ENCODE measurements around the gene CCND1.

The CCND1 gene

GRCh38 chr11:69656536-69657455, 15.8 kb downstream of the CCND1 start:
- WGBS (ENCODE audit: extremely low coverage, insufficient coverage, insufficient read length): no CpG with 5 or more reads among the region's 20 CpGs
- Histone ChIP-seq H3K27me3 (ENCODE audit: insufficient read depth, low read length) (no peaks in the 10 kb centered on the region), H3K14ac (ENCODE audit: low read length) (no peak overlapping the region), H3K79me2 (ENCODE audit: control insufficient read depth, insufficient read depth, low read length, poor library complexity) (no peaks in the 10 kb centered on the region), H2BK12ac (ENCODE audit: low read length) (no peak overlapping the region), H3K4me3 (ENCODE audit: low read depth, low read length) (no peak overlapping the region), H3K4me2 (ENCODE audit: low read length) (no peak overlapping the region), H2BK5ac (ENCODE audit: low read depth, low read length, poor library complexity) (no peak overlapping the region), H3K36me3 (ENCODE audit: control insufficient read depth in 1 of 2, insufficient read depth in 2 of 2, low read length in 2 of 2) (peaks cover 7% of the 10 kb centered on the region in 2 experiments), H4K91ac (ENCODE audit: low read depth, low read length) (no peak overlapping the region), H3K9me3 (ENCODE audit: insufficient read depth, low read depth, low read length) (peaks cover 3% of the 10 kb centered on the region), H4K8ac (ENCODE audit: low read depth, low read length) (no peak overlapping the region), H3K4me1 (ENCODE audit: control insufficient read depth in 1 of 2, insufficient read depth in 2 of 2, low read length in 2 of 2) (peaks cover 14% of the 10 kb centered on the region in 2 experiments), H4K12ac (ENCODE audit: low read depth, low read length) (no peak overlapping the region), H3K27ac (ENCODE audit: low read depth, low read length) (no peak overlapping the region), H3K79me1 (ENCODE audit: low read length) (peaks cover 5% of the 10 kb centered on the region), H2BK120ac (ENCODE audit: insufficient read depth, low read length, poor library complexity) (no peak overlapping the region), H3K18ac (ENCODE audit: low read length) (no peak overlapping the region), H3K23ac (ENCODE audit: low read length) (no peak overlapping the region), H3K9ac (ENCODE audit: low read length) (no peak overlapping the region), H3K4ac (ENCODE audit: low read depth, low read length) (no peak overlapping the region), H2AK5ac (ENCODE audit: low read length) (no peak overlapping the region), H2AFZ (ENCODE audit: insufficient read depth, low read length, poor library complexity) (no peak overlapping the region)
- DNase-seq: no peak

GRCh38 chr11:69657456-69657910, 16.5 kb downstream of the CCND1 start:
- no peak for DNase-seq
- H3K4ac ChIP-seq (ENCODE audit: low read depth, low read length): no peak overlapping the region
- peaks cover 14% of the 10 kb centered on the region in 2 experiments for H3K4me1 ChIP-seq (ENCODE audit: control insufficient read depth in 1 of 2, insufficient read depth in 2 of 2, low read length in 2 of 2)
- H2AK5ac ChIP-seq (ENCODE audit: low read length): no peak overlapping the region
- WGBS (ENCODE audit: extremely low coverage, insufficient coverage, insufficient read length): no CpG with 5 or more reads among the region's 14 CpGs
- H3K27ac ChIP-seq (ENCODE audit: low read depth, low read length): no peak overlapping the region
- H4K91ac ChIP-seq (ENCODE audit: low read depth, low read length): peak overlapping the region; percentile 41
- no peak overlapping the region for H3K4me2 ChIP-seq (ENCODE audit: low read length)
- H3K9me3 ChIP-seq (ENCODE audit: insufficient read depth, low read depth, low read length): peaks cover 3% of the 10 kb centered on the region
- no peak overlapping the region for H3K4me3 ChIP-seq (ENCODE audit: low read depth, low read length)
- H2BK120ac ChIP-seq (ENCODE audit: insufficient read depth, low read length, poor library complexity): no peak overlapping the region
- no peak overlapping the region for H4K12ac ChIP-seq (ENCODE audit: low read depth, low read length)
- peaks cover 2% of the 10 kb centered on the region in 2 experiments for H3K36me3 ChIP-seq (ENCODE audit: control insufficient read depth in 1 of 2, insufficient read depth in 2 of 2, low read length in 2 of 2)
- H3K79me1 ChIP-seq (ENCODE audit: low read length): peaks cover 5% of the 10 kb centered on the region
- peak overlapping the region; percentile 1 for H2BK12ac ChIP-seq (ENCODE audit: low read length)
- H3K79me2 ChIP-seq (ENCODE audit: control insufficient read depth, insufficient read depth, low read length, poor library complexity): no peaks in the 10 kb centered on the region
- no peak overlapping the region for H3K9ac ChIP-seq (ENCODE audit: low read length)
- H2AFZ ChIP-seq (ENCODE audit: insufficient read depth, low read length, poor library complexity): no peak overlapping the region
- no peaks in the 10 kb centered on the region for H3K27me3 ChIP-seq (ENCODE audit: insufficient read depth, low read length)
- no peak overlapping the region for H2BK5ac ChIP-seq (ENCODE audit: low read depth, low read length, poor library complexity)
- H3K23ac ChIP-seq (ENCODE audit: low read length): no peak overlapping the region
- H3K14ac ChIP-seq (ENCODE audit: low read length): peak overlapping the region; percentile 23
- peak overlapping the region; percentile 7 for H3K18ac ChIP-seq (ENCODE audit: low read length)
- peak overlapping the region; percentile 49 for H4K8ac ChIP-seq (ENCODE audit: low read depth, low read length)

- Histone ChIP-seq H3K27me3 (ENCODE audit: insufficient read depth, low read length) (no peaks in the 10 kb centered on the region), H4K8ac (ENCODE audit: low read depth, low read length) (peak overlapping the region; percentile 66), H2BK120ac (ENCODE audit: insufficient read depth, low read length, poor library complexity) (no peak overlapping the region), H3K27ac (ENCODE audit: low read depth, low read length) (peak overlapping the region; percentile 9), H3K4me1 (ENCODE audit: control insufficient read depth in 1 of 2, insufficient read depth in 2 of 2, low read length in 2 of 2) (peaks cover 14% of the 10 kb centered on the region in 2 experiments), H3K4ac (ENCODE audit: low read depth, low read length) (peak overlapping the region; percentile 29), H3K14ac (ENCODE audit: low read length) (peak overlapping the region; percentile 59), H4K91ac (ENCODE audit: low read depth, low read length) (peak overlapping the region; percentile 41), H4K12ac (ENCODE audit: low read depth, low read length) (no peak overlapping the region), H3K4me3 (ENCODE audit: low read depth, low read length) (no peak overlapping the region), H3K36me3 (ENCODE audit: control insufficient read depth in 1 of 2, insufficient read depth in 2 of 2, low read length in 2 of 2) (peaks cover under 1 to 5% of the 10 kb centered on the region in 2 experiments), H3K79me1 (ENCODE audit: low read length) (peaks cover 5% of the 10 kb centered on the region), H3K9me3 (ENCODE audit: insufficient read depth, low read depth, low read length) (peaks cover 3% of the 10 kb centered on the region), H2AFZ (ENCODE audit: insufficient read depth, low read length, poor library complexity) (peak overlapping the region; percentile 10), H3K18ac (ENCODE audit: low read length) (peak overlapping the region; percentile 34), H3K79me2 (ENCODE audit: control insufficient read depth, insufficient read depth, low read length, poor library complexity) (no peaks in the 10 kb centered on the region), H2BK5ac (ENCODE audit: low read depth, low read length, poor library complexity) (no peak overlapping the region), H2AK5ac (ENCODE audit: low read length) (peak overlapping the region; percentile 45), H3K23ac (ENCODE audit: low read length) (no peak overlapping the region), H2BK12ac (ENCODE audit: low read length) (peak overlapping the region; percentile 33), H3K9ac (ENCODE audit: low read length) (no peak overlapping the region), H3K4me2 (ENCODE audit: low read length) (no peak overlapping the region)
- DNase-seq: no peak
- WGBS (ENCODE audit: extremely low coverage, insufficient coverage, insufficient read length): no CpG with 5 or more reads among the region's 27 CpGs
Measured at GRCh38 chr11:69657911-69658625, 17.1 kb downstream of the CCND1 start.

- WGBS (ENCODE audit: extremely low coverage, insufficient coverage, insufficient read length): no CpG with 5 or more reads among the region's 18 CpGs
- Histone ChIP-seq H3K79me1 (ENCODE audit: low read length) (peaks cover 5% of the 10 kb centered on the region), H2BK12ac (ENCODE audit: low read length) (peak overlapping the region; percentile 33), H4K8ac (ENCODE audit: low read depth, low read length) (peak overlapping the region; percentile 66), H3K9me3 (ENCODE audit: insufficient read depth, low read depth, low read length) (peaks cover 3% of the 10 kb centered on the region), H3K4me3 (ENCODE audit: low read depth, low read length) (no peak overlapping the region), H2BK5ac (ENCODE audit: low read depth, low read length, poor library complexity) (no peak overlapping the region), H3K27ac (ENCODE audit: low read depth, low read length) (peak overlapping the region; percentile 9), H3K36me3 (ENCODE audit: control insufficient read depth in 1 of 2, insufficient read depth in 2 of 2, low read length in 2 of 2) (peaks cover 0 to 10% of the 10 kb centered on the region in 2 experiments), H3K14ac (ENCODE audit: low read length) (peak overlapping the region; percentile 59), H3K18ac (ENCODE audit: low read length) (peak overlapping the region; percentile 34), H3K4me2 (ENCODE audit: low read length) (no peak overlapping the region), H2BK120ac (ENCODE audit: insufficient read depth, low read length, poor library complexity) (no peak overlapping the region), H3K27me3 (ENCODE audit: insufficient read depth, low read length) (no peaks in the 10 kb centered on the region), H4K12ac (ENCODE audit: low read depth, low read length) (no peak overlapping the region), H3K79me2 (ENCODE audit: control insufficient read depth, insufficient read depth, low read length, poor library complexity) (no peaks in the 10 kb centered on the region), H2AFZ (ENCODE audit: insufficient read depth, low read length, poor library complexity) (peak overlapping the region; percentile 10), H3K9ac (ENCODE audit: low read length) (no peak overlapping the region), H4K91ac (ENCODE audit: low read depth, low read length) (peak overlapping the region; percentile 41), H3K4me1 (ENCODE audit: control insufficient read depth in 1 of 2, insufficient read depth in 2 of 2, low read length in 2 of 2) (peaks cover 14% of the 10 kb centered on the region in 2 experiments), H3K4ac (ENCODE audit: low read depth, low read length) (peak overlapping the region; percentile 29), H2AK5ac (ENCODE audit: low read length) (peak overlapping the region; percentile 45), H3K23ac (ENCODE audit: low read length) (no peak overlapping the region)
- no peak for DNase-seq
Measured at GRCh38 chr11:69658626-69659450, 17.9 kb downstream of the CCND1 start.
